ENCODE data around the gene KCNQ4.

Gene KCNQ4

DNA sequence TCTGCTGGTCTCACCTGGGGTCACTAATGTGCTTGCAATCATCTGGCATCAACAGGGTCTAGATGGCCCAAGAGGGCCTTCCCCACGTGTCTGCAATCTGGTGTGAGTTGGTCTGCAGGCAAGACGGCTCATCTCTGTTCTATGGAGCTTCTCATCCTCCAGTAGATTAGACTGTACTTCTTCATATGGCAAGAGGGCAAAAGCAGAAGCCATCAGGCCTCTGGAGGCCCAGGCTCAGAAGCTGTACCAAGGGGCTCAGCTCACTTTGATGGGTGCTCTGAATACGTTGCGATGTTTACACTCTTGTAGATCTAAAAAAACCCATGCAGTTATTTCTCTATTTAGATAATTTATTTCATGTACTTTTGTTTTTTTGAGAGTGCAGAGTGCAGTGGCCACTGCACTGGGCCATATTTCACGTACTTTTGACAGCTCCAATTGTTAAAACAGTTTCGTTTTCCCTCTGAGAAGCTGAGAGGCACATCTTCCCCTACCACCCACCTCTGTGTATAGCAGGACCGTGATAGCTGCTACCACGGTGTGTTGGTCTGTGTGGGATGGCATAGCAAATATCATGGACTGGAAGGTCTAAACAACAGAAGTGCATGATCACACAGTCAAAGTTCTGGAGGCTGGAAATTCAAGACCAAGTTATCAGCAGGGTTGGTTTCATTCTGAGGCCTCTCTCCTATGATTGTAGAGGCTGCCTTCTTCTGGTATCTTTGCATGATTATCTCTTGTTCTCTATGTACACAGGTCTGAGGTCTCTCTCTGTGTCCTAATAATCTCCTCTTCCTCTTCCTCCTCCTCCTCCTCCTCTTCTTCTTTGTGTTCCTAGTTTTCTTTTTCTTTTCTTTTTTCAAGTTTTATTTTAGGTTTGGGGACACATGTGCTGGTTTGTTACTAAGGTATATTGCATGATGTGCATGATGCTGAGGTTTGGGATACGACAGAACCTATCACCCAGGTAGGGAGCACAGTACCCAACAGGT is 61.6 kb downstream of the KCNQ4 start:
- DNase-seq: no peak

DNA sequence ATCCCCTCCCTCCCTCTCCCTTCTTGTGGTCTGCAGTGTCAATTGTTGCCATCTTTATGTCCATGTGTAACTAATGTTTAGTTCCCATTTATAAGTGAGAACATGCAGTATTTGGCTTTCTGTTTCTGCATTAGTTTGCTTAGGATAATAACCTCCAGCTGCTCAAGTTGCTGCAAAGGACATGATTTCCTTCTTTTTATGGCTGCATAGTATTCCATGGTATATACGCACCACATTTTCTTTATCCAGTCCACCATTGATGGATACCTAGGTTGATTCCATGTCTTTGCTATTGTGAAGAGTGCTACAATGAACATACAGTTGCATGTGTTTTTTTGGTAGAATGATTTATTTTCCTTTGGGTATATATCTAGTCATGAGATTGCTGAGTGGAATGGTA is 62.3 kb downstream of the KCNQ4 start:
- no peak for DNase-seq

DNA sequence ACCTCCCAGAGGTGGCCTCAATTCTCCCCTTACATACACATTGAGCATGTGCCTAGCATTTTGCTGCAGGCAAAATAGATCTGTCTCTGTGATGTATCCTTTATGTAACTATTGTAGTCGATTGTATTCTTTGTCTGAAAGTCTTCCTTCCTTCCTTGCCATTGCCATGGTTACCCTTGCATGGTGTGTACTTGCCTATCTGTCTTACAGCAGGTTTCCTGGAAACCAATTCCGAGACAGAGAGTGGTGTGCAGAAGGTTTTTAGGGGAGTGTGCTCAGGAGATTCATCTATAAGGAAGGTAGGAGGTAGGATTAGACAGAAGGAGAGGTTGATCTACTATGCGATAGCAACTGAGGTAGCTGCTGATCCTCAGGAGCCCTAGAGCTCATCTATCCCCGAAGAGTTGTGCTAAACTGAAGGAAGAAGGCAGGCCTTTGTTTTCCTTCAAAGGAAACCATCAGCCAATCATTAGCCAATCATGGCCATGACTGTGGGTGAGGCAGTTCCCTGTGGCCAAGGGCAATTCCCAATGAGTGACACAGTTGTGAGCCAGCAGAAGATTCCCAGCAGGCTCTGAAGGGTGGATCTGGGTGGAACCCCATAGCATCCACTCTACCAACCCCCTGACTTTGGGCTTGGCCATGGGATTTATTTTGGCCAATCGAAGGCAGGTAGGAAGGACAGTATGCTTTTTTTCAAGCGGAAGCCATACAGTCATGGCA is 63.6 kb downstream of the KCNQ4 start:
- DNase-seq: no peak

DNA sequence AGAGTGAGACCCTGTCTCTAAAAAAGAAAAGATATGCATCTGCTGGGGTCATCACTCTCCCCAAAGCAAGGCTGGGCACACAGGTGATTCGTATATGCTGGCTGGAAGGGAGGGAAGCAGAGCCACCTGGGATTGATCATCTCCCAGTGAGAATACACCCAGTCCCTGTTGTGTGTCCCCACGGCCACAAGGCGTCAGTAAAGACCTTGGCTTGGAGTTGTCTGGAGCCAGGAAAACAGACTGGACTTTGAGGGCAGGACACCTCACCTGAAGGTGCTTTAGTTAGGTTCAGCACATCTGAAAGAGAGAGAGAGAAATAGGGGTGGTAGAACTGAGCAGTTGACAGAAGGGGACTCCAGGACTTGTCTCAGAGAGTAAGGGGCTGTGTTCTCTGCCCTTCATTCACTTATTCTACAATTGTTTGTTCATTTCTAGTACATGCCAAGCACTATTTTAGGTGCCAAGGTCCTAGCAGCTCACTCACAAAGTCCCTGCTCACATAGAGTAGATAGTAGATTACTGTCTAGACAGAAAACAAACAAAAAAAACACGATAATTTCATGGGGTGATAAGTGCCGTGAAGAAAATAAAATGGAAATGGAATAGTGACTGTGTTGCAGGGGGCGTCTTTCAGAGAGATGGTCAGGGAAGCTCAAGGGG is 65.1 kb downstream of the KCNQ4 start:
- no peak for DNase-seq

DNA sequence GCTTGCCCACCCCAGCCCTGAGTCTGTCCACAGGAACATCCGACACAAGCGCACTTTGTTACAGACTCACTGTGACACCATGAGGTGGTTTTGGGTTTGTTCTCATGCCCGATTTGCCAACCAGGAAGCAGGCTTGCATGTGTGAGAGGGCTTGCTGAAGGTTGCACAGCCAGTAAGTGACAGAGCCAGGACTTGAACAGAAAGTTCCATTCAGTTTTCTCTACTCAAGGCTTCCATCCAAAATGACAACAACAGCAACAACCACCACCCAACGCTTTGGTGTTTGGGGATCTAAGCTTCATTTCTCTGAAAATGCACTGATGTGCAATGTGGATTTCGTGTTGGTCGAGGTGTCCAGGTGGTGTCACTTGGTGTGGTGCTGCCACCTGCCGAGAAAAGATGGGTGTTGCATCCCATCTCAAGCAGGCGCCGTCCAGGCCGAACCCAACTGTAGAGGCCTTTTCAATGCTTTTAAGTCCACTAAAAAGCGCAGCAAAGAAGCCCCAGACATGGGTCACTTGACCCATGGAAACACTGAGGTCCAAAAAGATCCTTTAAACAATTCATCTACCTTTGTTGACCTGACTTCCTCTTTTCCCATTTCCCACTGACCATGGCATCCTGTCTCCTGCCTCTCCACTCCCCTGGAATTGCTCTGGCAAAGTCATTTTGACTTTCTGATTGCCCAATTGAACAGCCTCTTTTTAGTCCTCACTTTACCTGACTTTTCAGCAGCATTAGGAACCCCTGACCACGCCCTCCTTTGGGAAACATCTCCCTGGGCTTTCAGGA is 66.4 kb downstream of the KCNQ4 start:
- DNase-seq: peak; percentile 73

DNA sequence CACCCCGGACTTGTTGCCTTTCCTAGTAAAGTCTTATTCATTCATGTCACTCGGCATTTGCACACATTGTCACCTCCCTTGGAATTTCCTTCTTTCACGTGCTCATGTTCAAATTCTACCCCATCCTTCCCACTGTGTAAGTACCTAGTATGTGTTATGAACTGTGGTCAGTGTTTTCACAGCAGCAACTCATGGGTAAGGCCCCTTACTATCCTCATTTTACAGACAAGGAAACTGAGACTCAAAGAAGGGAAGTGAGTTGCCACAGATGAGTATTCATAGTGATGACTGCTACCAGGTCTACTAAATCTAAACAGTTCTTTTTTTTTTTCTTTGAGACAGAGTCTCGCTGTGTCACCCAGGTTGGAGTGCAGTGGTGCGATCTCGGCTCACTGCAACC is 68.1 kb downstream of the KCNQ4 start:
- no peak for DNase-seq

DNA sequence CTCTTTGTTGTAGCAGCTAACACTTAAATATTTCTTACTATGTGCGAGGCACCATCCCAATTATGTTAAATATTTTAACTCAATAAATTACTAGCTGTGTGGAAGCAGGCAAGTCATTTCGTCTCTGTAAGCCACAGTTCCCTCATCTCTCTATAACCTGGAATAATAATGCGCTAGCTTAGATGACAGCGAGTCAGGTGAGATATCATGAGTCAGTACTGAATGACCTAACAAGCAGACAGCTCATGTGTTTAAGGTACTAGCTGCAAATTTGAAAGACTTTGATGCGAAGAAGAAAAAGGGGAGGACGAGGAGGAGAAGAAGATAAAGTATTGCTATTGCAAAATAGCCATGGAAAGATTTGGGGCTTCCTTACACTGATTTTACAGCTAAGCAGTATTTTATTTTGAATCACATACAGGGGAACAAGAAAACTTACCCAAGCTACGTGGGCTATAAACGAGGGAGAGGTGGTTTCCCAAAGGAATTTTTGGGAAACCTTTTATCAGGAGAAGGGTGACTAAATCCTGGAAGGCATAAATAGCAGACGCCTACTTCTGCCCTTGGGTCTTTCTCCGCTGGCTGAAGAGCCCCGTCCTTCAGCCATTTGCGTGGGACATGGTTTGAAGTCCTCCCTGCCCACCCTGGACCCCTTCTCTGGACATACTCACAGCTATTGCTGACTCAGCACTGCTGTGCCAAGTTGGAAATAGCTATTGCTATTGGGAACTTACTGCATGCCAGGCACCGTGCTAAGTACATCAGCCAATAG is 69.7 kb downstream of the KCNQ4 start:
- no peak for DNase-seq

DNA sequence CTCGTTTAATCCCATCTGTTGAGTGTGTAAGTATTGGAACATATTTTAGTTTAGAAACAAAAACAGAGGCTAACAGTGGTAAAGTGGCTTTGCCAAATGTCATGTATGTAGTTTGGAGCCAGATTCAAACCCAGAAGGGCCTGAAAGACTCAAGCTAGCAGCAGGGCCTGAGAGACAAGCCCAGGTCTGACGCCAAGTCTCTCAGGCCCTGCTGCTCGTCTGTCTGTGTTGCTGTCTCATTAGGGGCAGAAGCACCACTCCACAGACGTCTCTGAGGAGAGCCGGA is 70.2 kb downstream of the KCNQ4 start:
- no peak for DNase-seq

DNA sequence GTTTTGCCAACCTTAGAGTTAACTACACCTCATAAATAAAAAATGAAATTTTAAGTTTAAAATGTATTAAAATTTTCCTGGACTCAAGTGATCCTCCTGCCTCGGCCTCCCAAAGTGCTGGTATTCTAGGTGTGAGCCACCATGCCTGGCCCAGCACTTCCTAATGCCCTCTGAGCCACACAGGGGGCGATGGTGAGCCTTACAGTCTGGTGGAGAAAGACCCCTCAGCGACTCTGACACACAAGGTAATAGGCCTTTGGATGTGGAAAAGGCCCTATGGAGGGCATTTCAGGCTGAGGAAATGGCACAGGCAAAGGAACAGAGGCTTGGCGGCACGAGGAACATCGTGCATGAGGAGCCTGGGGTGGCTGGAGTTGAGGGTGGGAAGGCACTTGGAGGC is 71.9 kb downstream of the KCNQ4 start:
- peak; percentile 12 for DNase-seq

DNA sequence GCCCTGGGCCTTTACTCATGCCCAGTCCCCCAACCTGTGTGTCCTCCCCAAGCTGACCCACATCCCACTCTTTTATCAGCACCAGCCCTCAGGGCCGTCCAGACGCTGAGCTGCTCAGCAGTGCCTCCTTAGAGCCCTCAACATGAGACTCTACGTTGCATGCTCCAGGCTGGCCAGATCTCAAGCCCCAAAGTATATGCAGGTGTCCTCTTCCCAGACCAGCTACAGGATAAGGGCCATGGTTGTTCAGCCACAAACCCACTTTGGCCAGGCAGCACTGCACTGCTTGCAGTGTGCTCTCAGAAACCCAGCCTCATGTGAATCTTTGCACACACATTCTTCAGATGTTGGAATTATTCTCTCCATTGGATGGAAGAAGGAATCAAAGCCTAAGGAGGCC is 72.5 kb downstream of the KCNQ4 start:
- no peak for DNase-seq

DNA sequence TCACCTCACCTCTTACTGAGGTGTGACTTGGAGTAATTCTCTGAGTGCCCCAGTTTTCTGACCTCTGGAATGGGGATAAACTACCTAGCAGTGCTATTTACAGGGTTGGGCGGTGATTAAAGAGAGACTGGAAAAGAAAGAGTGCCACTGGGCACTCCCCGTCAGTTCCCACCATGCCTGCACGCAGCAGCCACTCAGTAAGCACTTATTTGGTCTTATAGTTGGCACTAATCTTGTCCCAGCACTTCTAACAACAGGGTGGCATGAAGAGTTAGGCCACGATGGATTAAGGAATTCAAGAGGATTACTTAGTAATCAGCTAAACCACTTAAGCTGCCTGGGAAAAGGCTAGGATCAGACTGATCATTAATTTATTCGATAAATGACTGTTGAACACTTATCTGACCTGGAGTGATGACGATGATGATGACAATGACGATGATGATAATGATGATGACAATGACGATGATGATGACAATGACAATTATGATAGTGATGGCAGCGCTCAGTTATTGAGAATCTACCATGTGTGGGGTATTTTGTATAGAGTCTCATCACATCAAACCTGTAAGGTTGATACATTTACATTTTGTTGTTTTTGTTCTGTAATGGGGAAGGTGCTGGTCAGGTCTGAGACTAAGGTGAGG is 73.2 kb downstream of the KCNQ4 start:
- no peak for DNase-seq

DNA sequence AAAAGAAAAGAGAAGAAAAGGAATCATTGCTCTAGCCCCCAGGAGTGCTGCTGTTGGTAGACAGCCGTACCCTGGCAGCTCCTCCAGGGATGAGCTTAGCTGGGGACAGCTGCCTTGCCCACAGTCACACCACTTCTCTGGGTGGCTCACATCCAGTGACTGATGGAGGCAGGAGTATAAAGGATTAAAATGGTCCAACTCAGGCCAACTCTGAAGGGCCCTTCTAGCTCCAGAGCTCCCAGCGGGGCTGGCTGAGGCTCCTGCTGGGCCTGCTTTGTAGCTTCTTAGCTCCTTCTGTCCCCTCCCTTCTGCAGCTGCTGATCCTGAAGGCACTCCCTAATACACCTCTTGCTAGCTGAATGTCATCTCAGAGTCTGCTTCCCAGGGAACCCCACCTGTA is 74.2 kb downstream of the KCNQ4 start:
- no peak for DNase-seq

DNA sequence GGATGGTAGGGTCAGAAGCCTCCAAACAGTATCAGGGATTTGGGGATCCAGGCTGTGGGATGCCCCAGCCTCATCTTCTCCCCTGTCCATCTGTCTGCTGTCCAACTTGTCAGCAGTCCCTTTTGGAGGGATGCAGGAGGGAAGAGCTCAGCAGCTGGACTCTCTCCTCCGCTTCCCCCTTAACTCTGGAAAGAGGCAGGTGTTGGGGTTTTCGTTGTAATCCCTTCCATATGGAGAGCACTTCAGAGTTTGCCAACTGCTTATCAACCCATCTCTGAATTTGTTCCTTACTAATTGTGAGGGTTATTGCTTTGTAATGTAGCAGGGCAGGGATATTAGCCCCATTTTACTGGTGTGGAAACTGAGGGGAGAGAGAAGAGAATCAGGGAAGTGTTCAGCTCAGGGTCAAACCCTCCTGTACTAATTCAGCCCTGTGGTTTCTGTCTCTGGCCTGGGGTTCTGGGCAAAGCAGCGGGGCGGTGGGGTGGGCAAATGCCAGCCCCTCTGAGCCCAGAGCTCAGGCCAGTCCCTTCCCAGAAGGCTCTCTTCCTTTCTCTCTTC is 75.3 kb downstream of the KCNQ4 start:
- DNase-seq: no peak

DNA sequence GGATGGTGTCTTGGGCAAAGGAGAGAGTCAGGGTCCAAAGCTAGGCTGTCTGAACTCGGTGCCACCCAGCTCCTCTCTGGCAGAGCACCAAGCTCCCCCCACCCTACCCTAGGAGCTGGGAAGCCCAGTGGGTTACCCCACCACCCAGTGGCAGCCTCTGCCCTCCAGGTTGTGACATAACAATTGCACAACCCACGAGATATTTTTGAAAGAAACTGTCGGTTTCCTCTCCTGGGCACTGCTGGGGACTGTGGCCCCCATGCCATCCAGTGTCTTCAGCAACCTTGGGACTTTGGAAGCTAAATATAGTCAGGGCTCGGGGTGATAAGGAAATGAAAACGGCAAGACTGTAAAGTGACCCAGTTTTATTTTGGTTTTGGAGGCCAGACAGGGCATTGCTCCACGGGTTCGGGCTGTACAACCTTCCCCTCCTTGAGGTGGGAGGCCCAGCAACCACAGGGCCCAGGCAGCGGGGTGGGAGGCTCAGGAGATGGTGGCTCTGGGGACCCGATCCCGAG is 77.2 kb downstream of the KCNQ4 start:
- DNase-seq: no peak

DNA sequence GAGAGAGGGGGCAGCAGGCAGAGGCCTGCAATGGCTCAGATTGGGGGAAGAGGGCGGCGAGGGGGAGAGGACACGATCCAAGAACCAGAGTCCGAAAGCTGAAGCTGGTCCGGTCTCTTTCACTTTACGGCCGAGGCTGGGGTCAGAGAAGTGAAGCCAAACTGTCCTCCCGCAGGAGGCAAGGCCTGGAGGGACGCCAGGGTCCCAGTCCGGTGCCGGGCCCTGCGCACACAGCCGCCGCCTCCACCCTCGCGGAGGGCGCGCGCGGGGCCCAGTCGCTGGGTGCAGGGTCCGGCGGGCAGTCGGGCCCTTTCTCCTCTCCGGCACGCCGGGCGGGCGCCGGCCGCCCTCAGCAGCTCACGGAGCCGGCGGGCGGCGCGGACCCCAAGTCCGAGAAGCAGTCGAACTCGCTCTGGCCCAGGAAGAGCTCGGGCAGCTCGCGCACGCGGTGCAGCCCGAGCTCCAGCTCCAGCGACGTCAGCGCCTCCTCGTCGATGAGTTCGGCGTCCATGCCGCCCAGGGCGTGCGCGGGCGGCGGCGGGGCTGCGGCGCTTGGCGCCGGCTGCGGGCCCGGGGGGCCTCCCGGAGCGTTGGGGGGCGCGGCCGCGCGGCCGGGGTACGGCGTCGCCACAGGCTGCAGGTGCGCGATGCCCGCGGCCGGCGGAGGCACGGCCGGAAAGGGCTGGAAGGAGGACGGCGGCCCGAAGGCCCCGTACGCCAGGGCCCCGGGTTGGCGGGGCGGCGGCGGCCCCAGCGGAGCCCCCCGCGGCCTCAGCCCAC is 77.8 kb downstream of the KCNQ4 start:
- peak; percentile 36 for DNase-seq

DNA sequence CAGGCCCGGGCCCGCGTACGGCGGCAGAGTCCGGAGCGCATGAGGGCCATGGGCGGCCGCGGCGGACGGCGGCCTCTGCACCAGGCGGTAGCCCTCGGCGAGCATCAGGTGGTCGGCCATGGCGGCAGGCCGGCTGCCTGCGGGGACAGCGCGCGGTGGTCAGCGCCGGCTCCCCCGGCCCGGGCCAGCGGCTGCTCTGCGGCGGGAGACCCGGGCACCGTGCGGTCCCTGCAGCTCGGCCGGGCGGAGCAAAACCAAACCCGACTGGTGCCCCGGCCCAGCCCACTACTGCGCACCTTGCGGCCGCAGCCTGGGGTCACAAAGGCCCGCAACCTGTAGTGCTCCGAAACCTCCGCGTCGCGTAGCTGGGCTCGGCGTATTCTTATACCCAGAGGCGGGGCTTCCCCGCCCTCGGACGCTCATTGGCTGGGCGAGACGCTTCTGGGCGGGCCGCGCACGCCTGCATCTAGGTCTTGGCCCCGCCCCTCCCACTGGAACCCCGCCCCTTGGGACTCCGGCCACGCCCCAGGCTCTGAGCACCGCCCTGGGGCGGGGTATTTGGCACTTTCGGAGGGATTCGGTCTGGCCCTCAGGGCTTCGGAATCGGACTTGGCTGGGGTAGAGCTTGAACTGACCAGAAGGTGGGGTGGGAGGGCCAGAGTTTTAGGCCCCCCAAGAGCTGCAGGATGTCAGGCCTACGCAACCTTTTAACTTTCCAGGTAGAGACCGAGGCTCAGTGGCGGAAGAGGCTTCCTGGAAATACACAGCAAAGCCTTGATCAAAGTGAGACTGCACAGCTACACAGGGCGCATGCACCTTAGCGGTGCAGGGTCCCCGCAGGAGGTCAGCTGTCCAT is 78.6 kb downstream of the KCNQ4 start, which contains the start of gene CITED4:
CITED4 (minus strand) TSS at position 356 of the 856 bp plus-strand sequence; CDS start at position 120, 236 bp downstream.
- peak; percentile 94 for DNase-seq

DNA sequence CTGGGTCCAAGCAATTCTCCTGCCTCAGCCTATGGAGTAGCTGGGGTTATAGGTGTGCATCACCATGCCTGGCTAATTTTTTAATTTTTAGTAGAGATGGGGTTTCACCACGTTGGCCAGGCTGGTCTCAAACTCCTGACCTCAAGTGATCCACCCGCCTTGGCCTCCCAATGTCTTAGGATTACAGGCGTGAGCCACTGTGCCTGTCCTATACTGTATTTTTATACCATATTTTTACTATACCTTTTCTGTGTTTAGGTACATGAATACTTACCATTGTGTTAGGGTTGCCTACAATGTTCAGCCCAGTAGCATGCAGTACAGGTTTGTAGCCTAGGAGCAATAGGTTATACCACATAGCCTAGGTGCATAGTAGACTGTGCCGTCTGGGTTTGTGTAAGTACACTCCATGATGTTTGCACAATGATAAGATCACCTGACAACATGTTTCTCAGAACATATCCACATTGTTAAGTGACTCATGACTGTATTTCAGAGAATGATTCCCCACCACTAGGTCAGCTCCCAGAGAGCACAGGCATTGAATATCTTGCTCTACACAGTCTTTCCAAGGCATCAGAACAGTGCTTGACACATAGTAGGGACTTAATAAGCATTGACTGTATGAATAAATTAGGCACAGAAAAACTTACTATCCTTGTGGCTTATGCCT is 84.6 kb downstream of the KCNQ4 start:
- no peak for DNase-seq

DNA sequence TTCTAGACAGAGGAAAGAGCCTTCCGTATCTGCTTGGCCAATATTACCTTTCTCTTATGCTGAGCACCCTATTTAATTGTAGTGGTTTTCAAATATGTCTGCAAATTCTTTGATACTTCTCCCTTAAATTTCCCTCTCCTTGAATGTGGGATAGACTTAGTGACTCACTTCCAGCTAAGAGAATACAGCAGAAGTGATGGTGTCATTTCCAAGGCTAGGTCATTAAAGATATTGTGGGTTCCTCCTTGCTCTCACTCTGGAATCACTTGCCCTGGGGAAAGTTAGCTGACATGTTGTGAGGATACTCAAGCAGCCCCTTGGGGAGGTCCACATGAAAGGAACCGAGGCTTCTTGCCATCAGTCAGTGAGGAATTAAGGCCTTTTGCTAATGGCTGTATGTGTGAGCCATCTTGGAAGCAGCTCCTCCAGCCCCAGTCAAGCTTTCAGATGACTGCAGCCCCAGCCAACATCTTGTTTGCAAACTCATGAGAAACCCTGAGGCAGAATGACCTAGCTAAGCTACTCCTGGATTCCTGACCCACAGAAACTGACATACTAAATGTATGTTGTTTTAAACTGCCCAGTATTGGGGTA is 86.6 kb downstream of the KCNQ4 start:
- no peak for DNase-seq

Data from stimulated activated CD4-positive, alpha-beta T cell treated with anti-CD3 and anti-CD28 coated beads, Interleukin-12 subunit alpha, Interleukin-12 subunit beta, amount 100 ng/mL, for 4 hours (primary cell).